Mucosa of stomach (tissue), 1 donor: ENCODE data around the gene QPRT.
"Not testable (repeated sequence)": the region's sequence is repeated elsewhere in the genome, so short reads cannot be mapped to it uniquely, and the experiment has no call there.

Source experiments
- H3K27me3 ChIP-seq: one replicate; pipeline ENCODE4 v1.7.0; 2013; ENCODE audit warnings: mild to moderate bottlenecking, low read length; ENCODE audit not compliant: control insufficient read depth, insufficient read depth
- H3K36me3 ChIP-seq: one replicate; pipeline ENCODE4 v1.7.0; 2013; ENCODE audit warnings: low read length; ENCODE audit not compliant: control insufficient read depth, insufficient read depth
- H3K4me1 ChIP-seq: one replicate; pipeline ENCODE4 v1.7.0; 2013; ENCODE audit warnings: mild to moderate bottlenecking, low read length; ENCODE audit not compliant: control insufficient read depth, insufficient read depth
- H3K4me3 ChIP-seq: one replicate; pipeline ENCODE4 v1.7.0; 2013; ENCODE audit warnings: low read length
- H3K9ac ChIP-seq: one replicate; pipeline ENCODE4 v1.7.0; 2013; ENCODE audit warnings: mild to moderate bottlenecking, low read length, moderate library complexity
- H3K9me3 ChIP-seq: one replicate; pipeline ENCODE4 v1.7.0; 2013; ENCODE audit warnings: mild to moderate bottlenecking, low read length, moderate library complexity; ENCODE audit not compliant: control insufficient read depth
- donor health status: Pancreatic carcinoma.

Gene QPRT

DNA sequence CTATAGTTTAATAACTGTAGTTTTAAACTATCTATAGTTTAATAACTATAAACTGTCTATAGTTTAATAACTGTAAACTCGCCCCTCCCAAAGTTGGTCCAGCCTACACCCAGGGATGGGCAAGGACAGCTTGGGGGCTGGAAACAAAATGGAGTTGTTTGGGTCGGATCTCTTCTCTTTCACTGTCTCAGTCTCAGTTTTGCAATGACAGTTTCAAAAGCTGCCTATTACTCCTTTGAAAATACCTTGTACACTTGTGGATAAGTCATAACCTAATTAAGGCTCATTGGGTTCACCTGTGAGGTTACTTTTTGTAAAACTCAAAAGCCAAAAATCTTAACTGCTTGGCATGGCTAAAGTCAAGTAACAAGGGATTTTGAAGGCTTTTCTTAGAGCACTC is 35.4 kb downstream of the QPRT start:
- no peaks in the 10 kb centered on the region for H3K36me3 ChIP-seq
- H3K9me3 ChIP-seq, result no peaks in the 10 kb centered on the region
- H3K4me3 ChIP-seq, result no peak overlapping the region
- H3K4me1 ChIP-seq, result no peaks in the 10 kb centered on the region
- no peak overlapping the region for H3K9ac ChIP-seq
- H3K27me3 ChIP-seq, result peaks cover 5% of the 10 kb centered on the region

DNA sequence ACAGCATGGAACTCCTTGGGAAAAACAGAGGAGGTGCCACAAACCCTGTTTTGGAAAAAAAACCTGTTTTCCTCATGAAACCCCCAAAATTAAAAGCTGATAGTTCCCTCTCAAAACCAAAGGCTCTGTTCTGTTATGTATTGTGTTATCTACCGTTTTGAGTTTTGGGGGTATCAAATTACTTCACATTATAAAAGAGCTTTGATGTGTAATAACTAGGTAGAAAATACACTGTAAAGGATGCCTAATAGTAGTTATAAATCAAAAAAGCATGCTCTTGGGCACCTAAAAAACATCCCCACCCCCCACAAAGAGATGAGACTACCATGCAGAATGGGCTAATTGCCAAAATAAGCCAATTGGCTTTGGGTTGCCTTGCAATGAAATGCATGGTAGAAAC is 36.0 kb downstream of the QPRT start:
- Histone ChIP-seq H3K9me3 (no peaks in the 10 kb centered on the region), H3K4me3 (no peak overlapping the region), H3K36me3 (no peaks in the 10 kb centered on the region), H3K27me3 (peaks cover 5% of the 10 kb centered on the region), H3K9ac (no peak overlapping the region), H3K4me1 (no peaks in the 10 kb centered on the region)

DNA sequence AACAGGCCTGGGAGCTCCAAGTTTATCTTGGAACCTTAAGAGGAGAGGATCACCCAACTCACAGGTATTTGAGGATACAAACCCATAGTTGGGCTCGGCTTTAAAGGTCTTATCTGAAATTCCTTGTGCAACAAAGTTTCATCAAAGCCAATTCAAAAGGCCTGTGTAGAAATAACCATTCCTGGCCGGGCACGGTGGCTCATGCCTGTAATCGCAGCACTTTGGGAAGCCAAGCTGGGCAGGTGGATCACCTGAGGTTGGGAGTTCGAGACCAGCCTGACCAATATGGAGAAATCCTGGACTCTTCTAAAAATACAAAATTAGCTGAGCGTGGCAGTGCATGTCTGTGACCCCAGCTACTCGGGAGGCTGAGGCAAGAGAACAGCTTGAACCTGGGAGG is 38.1 kb downstream of the QPRT start:
- Histone ChIP-seq H3K27me3 (peaks cover 5% of the 10 kb centered on the region), H3K4me3 (no peak overlapping the region), H3K36me3 (no peaks in the 10 kb centered on the region), H3K9me3 (no peaks in the 10 kb centered on the region), H3K4me1 (no peaks in the 10 kb centered on the region), H3K9ac (no peak overlapping the region)

DNA sequence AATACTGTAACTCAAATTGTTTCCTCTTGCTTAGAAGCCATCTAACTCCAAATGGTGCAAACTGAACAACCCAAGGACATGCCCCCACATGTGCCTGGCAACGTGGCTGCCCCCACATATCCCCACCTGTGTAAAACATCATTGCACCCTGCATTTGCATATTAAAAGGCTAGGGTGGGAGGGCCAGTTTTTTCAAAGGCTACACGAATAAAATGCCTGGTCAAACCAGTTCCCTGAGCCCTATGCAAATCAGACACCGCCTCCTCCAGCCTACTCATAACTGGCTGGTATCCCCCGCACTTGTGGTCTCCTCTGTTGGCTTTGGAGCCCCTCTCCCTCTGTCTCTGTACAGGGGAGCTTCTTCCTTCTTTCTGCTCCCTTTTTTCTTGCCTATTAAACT is 40.1 kb downstream of the QPRT start:
- Histone ChIP-seq H3K9ac (no peak overlapping the region), H3K9me3 (no peaks in the 10 kb centered on the region), H3K4me3 (no peak overlapping the region), H3K4me1 (no peaks in the 10 kb centered on the region), H3K36me3 (no peaks in the 10 kb centered on the region), H3K27me3 (peaks cover 5% of the 10 kb centered on the region)

DNA sequence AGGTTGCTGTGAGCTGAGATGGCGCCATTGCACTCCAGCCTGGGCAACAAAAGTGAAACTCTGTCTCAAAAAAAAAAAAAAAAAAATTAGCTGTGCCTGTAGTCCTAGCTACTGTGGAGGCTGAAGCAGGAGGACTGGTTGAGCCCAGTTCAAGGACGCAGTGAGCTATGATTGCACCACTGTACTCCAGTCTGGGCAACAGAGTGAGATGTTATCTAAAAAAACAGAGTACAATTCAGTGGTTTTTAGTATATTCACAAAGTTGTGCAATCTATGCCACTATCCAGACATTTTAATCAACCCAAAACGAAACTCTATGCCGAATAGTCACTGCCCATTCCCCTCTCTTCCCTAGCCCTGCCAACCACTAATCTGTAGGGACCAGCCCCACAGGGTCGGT is 41.7 kb downstream of the QPRT start:
- H3K4me3 ChIP-seq, result no peak overlapping the region
- no peaks in the 10 kb centered on the region for H3K9me3 ChIP-seq
- H3K27me3 ChIP-seq, result no peaks in the 10 kb centered on the region
- no peaks in the 10 kb centered on the region for H3K4me1 ChIP-seq
- no peak overlapping the region for H3K9ac ChIP-seq
- no peaks in the 10 kb centered on the region for H3K36me3 ChIP-seq

DNA sequence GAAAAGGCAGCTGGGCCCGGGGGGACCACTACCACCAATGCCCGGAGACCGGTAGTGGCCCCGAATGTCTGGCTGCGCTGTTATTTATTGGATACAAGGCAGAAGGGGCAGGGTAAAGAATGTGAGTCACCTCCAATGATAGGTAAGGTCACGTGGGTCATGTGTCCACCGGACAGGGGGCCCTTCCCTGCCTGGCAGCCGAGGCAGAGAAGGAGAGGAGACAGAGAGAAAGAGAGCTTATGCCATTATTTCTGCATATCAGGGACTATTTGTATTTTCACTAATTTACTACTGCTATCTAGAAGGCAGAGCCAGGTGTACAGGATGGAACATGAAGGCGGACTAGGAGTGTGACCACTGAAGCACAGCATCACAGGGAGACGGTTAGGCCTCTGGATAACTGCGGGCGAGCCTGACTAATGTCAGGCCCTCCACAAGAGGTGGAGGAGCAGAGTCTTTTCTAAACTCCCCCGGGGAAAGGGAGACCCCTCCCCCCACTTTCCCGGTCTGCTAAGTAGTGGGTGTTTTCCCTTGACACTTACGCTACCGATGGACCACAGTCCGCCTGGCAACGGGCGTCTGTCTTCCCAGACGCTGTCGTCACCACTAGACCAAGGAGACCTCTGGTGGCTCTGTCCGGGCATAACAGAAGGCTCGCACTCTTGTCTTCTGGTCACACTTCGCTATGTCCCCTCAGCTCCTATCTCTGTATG is 42.3 kb downstream of the QPRT start:
- not testable (repeated sequence) for H3K36me3 ChIP-seq, H3K4me3 ChIP-seq, H3K9me3 ChIP-seq, H3K9ac ChIP-seq, H3K27me3 ChIP-seq, H3K4me1 ChIP-seq

DNA sequence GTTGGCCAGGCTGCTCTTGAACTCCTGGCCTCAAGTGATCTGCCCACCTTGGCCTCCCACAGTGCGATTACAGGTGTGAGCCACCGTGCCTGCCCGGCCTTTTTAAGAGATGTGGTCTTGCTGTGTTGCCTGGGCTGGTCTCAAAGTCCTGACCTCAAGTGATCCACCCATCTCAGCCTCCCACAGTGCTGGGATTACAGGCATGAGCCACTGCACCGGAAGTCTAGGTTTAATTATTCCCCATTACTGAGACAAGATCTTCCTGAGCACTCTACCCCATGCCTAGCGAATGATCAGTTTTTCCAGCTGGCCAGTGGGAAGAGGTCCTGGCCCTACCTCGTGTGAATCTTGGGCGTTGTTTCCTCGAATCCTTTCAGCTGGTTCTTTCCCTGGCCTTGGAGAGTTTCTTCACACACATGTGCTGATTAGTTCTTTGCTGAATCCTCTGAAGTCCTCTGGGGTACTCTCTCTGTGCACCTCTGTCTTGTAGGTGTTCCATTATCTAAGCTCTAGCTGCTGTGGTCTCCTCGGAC is 47.9 kb downstream of the QPRT start:
- Histone ChIP-seq H3K4me3 (no peak overlapping the region), H3K9ac (no peak overlapping the region), H3K4me1 (no peaks in the 10 kb centered on the region), H3K9me3 (no peaks in the 10 kb centered on the region), H3K36me3 (no peaks in the 10 kb centered on the region), H3K27me3 (no peaks in the 10 kb centered on the region)

DNA sequence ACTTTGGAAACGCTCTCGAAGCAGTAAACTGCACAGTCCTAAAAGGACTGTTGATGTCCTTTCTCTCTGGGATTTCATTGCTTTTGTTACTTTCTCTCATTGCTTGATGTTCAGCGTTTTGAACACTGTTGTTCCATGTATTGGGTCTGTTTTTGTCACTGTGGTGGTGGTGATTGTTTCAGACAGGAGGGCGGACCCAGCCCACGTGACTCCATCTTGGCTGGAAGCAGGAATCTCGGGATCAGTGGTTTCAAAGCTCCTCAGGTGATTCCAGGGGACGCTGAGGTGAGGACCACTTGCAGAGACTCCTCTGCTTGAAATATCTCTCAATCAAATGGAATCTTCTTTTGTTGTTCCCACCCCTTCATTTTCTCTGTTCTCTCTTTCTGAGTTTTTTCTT is 48.5 kb downstream of the QPRT start:
- Histone ChIP-seq H3K36me3 (no peaks in the 10 kb centered on the region), H3K4me1 (no peaks in the 10 kb centered on the region), H3K27me3 (no peaks in the 10 kb centered on the region), H3K9ac (no peak overlapping the region), H3K4me3 (no peak overlapping the region), H3K9me3 (no peaks in the 10 kb centered on the region)

DNA sequence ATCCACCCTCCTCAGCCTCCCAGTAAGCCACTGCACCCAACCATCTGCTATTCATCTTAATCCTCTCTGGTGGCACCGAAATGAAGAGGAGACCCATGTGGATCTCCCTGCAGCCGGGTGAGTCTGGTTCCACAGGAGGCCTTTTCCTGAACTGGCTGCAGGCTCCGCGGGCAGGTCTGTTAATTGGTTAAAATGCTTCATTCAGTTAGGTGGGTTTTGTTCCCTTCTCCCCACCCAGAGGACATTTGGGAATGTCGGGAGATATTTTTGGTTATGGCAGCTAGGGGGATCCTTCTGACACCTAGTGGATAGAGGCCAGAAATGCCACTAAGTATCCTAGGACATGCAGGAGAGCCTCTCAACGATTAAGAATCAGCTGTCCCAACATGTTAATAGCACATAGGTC is 50.1 kb downstream of the QPRT start:
- H3K36me3 ChIP-seq, result no peaks in the 10 kb centered on the region
- no peaks in the 10 kb centered on the region for H3K9me3 ChIP-seq
- no peaks in the 10 kb centered on the region for H3K4me1 ChIP-seq
- H3K9ac ChIP-seq, result no peak overlapping the region
- no peaks in the 10 kb centered on the region for H3K27me3 ChIP-seq
- H3K4me3 ChIP-seq, result no peak overlapping the region

DNA sequence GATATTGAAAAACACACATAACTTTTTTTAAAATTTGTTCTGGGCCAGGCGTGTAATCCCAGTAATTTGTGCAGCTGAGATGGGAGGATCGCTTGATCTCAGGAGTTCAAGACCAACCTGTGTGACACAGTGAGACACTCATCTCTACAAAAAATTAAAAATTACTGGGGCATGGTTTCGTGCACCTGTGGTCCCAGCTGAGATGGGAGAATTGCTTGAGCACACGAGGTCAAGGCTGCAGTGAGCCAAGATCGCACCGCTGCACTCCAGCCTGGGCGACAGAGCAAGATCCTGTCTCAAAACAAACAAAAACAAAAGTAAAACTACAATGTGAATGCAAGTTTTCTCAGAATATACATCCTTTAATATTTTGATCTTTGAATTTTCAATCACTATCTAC is 51.7 kb downstream of the QPRT start:
- Histone ChIP-seq H3K27me3 (no peaks in the 10 kb centered on the region), H3K36me3 (no peaks in the 10 kb centered on the region), H3K4me1 (no peaks in the 10 kb centered on the region), H3K9ac (no peak overlapping the region), H3K4me3 (no peak overlapping the region), H3K9me3 (no peaks in the 10 kb centered on the region)

DNA sequence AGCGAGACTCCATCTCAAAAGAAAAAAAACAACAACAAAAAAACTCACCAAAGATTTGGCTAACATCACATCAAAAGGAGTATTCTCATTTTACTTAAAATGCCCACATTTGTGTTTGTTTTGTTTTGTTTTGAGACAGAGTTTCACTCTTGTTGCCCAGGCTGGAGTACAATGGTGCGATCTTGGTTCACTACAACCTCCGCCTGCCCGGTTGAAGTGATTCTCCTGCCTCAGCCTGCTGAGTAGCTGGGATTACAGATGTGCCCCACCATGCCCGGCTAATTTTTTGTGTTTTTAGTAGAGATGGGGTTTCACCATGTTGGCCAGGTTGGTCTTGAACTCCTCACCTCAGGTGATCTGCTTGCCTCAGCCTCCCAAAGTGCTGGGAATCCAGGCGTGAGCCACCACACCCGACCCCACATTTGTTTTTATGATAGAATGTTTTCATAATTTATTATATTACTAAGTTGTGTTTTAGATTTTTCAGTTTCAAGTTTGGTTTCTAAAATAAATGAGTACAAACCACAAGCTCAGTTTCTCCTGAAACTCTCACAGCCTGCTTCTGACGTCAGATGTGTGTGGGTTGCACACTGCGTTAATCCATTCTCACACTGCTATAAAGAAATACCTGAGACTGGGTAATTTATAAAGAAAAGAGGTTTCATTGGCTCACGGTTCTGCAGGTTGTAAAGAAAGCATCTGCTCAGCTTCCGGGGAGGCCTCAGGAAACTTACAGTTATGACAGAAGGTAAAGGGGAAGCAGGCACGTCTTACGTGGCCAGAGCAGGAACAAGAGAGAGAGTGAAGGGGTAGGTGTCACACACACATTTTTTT is 53.0 kb downstream of the QPRT start:
- not testable (repeated sequence) for H3K36me3 ChIP-seq, H3K27me3 ChIP-seq, H3K4me3 ChIP-seq, H3K9ac ChIP-seq, H3K4me1 ChIP-seq, H3K9me3 ChIP-seq

DNA sequence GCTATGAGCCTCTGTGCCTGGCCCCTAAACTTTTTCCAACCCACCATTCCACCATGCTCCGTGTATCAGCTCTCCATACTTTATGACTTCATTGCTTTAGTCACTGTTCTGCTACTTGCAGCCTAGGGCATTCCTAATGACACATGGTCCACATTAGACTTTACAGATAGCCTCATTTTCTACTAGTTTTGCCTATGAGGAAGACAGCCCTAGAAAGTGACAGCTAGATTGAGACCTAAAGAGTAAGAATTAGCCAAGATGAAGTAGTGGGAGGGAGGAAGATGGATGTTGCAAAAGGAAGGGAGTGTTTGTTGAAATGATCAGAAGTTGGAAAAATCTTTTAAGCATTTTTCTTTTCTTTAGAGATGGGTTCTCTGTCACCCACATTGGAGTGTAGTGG is 55.8 kb downstream of the QPRT start:
- Histone ChIP-seq H3K27me3 (no peaks in the 10 kb centered on the region), H3K36me3 (no peaks in the 10 kb centered on the region), H3K4me1 (no peaks in the 10 kb centered on the region), H3K9me3 (no peaks in the 10 kb centered on the region), H3K9ac (no peak overlapping the region), H3K4me3 (no peak overlapping the region)
